HEK293 (cell line): Measurements from ENCODE around the gene WNT9B.

Source experiments
- CTCF ChIA-PET: fragments of 350-600 bp; formaldehyde crosslinking; extraction: SDS; loops from one replicate; lab custom pipeline; 2021; ENCODE audit warnings: antibody characterized with exemption; lab: Yijun Ruan, JAX
- POLR2A ChIA-PET: fragments of 300-600 bp; formaldehyde crosslinking; extraction: SDS; loops from one replicate; lab custom pipeline; 2020; ENCODE audit warnings: antibody characterized with exemption, inconsistent platforms; lab: Yijun Ruan, JAX
- H3K27ac ChIP-seq: fragments of 200-500 bp; sonication (Bioruptor generic); 2 replicates; pipeline ENCODE4 v1.5.1; 2014; ENCODE audit warnings: low read depth, low read length, control low read depth, inconsistent platforms; ENCODE audit errors: extremely low read depth
- H3K36me3 ChIP-seq, 2 experiments: fragments of 200-500 bp in 1 of 2; sonication (Bioruptor generic) in 1 of 2; 1 replicate in 1 of 2; 2 replicates in 1 of 2; pipeline ENCODE4 v1.5.1; 2014 to 2017; ENCODE audit warnings: inconsistent platforms in 2 of 2, low read length in 2 of 2; ENCODE audit not compliant: control insufficient read depth in 2 of 2, insufficient read depth in 1 of 2
- H3K4me1 ChIP-seq: fragments of 200-500 bp; sonication (Bioruptor generic); 2 replicates; pipeline ENCODE4 v1.5.1; 2014; ENCODE audit warnings: mild to moderate bottlenecking, low read length, inconsistent platforms; ENCODE audit not compliant: control insufficient read depth, insufficient read depth
- H3K4me3 ChIP-seq: 2 replicates; pipeline ENCODE4 v1.5.1; 2011; ENCODE audit warnings: low read depth, mild to moderate bottlenecking, control low read depth, low read length, moderate library complexity
- H3K9me3 ChIP-seq: fragments of 200-500 bp; sonication (Bioruptor generic); 2 replicates; pipeline ENCODE4 v1.5.1; 2014; ENCODE audit warnings: low read depth, low read length, inconsistent platforms; ENCODE audit not compliant: control insufficient read depth, insufficient read depth
- BCL11A ChIP-seq: fragments of 450-650 bp; formaldehyde crosslinking; IDR thresholded peaks from 2 replicates; pipeline ENCODE4 v1.5.1; 2016; ENCODE audit warnings: low read depth, missing biosample characterization, missing genetic modification characterization
- KLF16 ChIP-seq: fragments of 450-650 bp; formaldehyde crosslinking; IDR thresholded peaks from 2 replicates; pipeline ENCODE4 v1.5.1; 2017; ENCODE audit warnings: missing biosample characterization, missing genetic modification characterization
- KLF8 ChIP-seq: fragments of 450-650 bp; formaldehyde crosslinking; IDR thresholded peaks from 2 replicates; pipeline ENCODE4 v1.5.1; 2016; ENCODE audit warnings: missing biosample characterization, missing genetic modification characterization
- SCRT2 ChIP-seq: fragments of 450-650 bp; formaldehyde crosslinking; IDR thresholded peaks from 2 replicates; pipeline ENCODE4 v1.5.1; 2016; ENCODE audit warnings: missing biosample characterization, missing genetic modification characterization
- ZBTB17 ChIP-seq: fragments of 450-650 bp; formaldehyde crosslinking; IDR thresholded peaks from 2 replicates; pipeline ENCODE4 v1.5.1; 2016; ENCODE audit warnings: missing biosample characterization, missing genetic modification characterization
- ZNF121 ChIP-seq: fragments of 450-650 bp; formaldehyde crosslinking; IDR thresholded peaks from 2 replicates; pipeline ENCODE4 v1.5.1; 2016; ENCODE audit warnings: missing biosample characterization, missing genetic modification characterization
- ZNF148 ChIP-seq: fragments of 450-650 bp; formaldehyde crosslinking; IDR thresholded peaks from 2 replicates; pipeline ENCODE4 v1.5.0; 2017; ENCODE audit warnings: missing biosample characterization, missing genetic modification characterization, borderline replicate concordance
- ZNF157 ChIP-seq: fragments of 450-650 bp; formaldehyde crosslinking; IDR thresholded peaks from 2 replicates; pipeline ENCODE4 v1.5.1; 2016; ENCODE audit warnings: missing biosample characterization, missing genetic modification characterization
- ZNF24 ChIP-seq: fragments of 450-650 bp; formaldehyde crosslinking; IDR thresholded peaks from 2 replicates; pipeline ENCODE4 v1.5.1; 2016; ENCODE audit warnings: missing biosample characterization, missing genetic modification characterization
- ZNF391 ChIP-seq: fragments of 450-650 bp; formaldehyde crosslinking; IDR thresholded peaks from 2 replicates; pipeline ENCODE4 v1.5.1; 2016; ENCODE audit warnings: low read depth, missing biosample characterization, missing genetic modification characterization, borderline replicate concordance
- ZNF580 ChIP-seq: fragments of 450-650 bp; formaldehyde crosslinking; IDR thresholded peaks from 2 replicates; pipeline ENCODE4 v1.5.1; 2016; ENCODE audit warnings: missing biosample characterization, missing genetic modification characterization
- ZNF658 ChIP-seq: fragments of 450-650 bp; formaldehyde crosslinking; IDR thresholded peaks from 2 replicates; pipeline ENCODE4; 2016; ENCODE audit warnings: missing biosample characterization, missing genetic modification characterization
- ZNF692 ChIP-seq: fragments of 450-650 bp; formaldehyde crosslinking; IDR thresholded peaks from 2 replicates; pipeline ENCODE4 v1.5.1; 2016; ENCODE audit warnings: missing biosample characterization, missing genetic modification characterization
- TF ChIP-seq, protein P1 (sequence below): sonication (generic); formaldehyde crosslinking; IDR thresholded peaks from 2 replicates; pipeline ENCODE4 v1.8.1; 2022; ENCODE audit warnings: mild to moderate bottlenecking, moderate library complexity, missing genetic modification reagents

WNT9B gene

DNA sequence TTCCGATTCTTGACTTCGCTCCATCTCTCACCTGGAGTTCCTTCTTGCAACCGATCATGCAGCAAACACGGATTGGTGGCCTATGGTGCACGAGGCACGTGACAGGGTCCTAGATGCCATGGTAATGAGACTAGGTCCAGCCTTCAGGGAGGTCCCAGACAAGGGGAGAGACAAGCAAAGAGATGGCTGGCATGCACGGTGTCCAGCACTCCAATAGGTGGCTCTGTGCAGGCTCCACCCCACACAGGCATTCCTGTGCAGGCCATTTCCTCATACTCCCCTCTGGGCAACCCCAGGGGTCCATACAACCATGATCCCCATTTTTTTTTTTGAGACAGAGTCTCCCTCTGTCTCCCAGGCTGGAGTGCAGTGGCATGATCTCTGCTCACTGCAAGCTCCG, 31.3 kb downstream of the WNT9B start:
- Histone ChIP-seq H3K4me3 (no peak overlapping the region), H3K27ac (no peak overlapping the region), H3K9me3 (no peaks in the 10 kb centered on the region), H3K4me1 (no peaks in the 10 kb centered on the region), H3K36me3 (no peaks in the 10 kb centered on the region)
- no peak for TF ChIP-seq ZNF148 (tag by site-specific recombination)
- no peak for TF ChIP-seq ZNF157 (tag by site-specific recombination)
- TF ChIP-seq ZNF580 = no peak
- no peak for TF ChIP-seq BCL11A (tag by site-specific recombination)
- TF ChIP-seq ZBTB17 = no peak
- TF ChIP-seq KLF16 = no peak
- ChIA-PET POLR2A (no interaction called here), CTCF (no interaction called here)

- no peaks in the 10 kb centered on the region for H3K9me3 ChIP-seq
- TF ChIP-seq ZNF148 (tag by site-specific recombination) (no peak), ZNF24 (tag by site-specific recombination) (no peak), KLF8 (tag by site-specific recombination) (no peak), SCRT2 (no peak), ZNF391 (no peak), ZNF121 (tag by site-specific recombination) (no peak), ZNF692 (no peak), ZNF658 (tag by site-specific recombination) (no peak)
- TF ChIP-seq, protein P1, sequence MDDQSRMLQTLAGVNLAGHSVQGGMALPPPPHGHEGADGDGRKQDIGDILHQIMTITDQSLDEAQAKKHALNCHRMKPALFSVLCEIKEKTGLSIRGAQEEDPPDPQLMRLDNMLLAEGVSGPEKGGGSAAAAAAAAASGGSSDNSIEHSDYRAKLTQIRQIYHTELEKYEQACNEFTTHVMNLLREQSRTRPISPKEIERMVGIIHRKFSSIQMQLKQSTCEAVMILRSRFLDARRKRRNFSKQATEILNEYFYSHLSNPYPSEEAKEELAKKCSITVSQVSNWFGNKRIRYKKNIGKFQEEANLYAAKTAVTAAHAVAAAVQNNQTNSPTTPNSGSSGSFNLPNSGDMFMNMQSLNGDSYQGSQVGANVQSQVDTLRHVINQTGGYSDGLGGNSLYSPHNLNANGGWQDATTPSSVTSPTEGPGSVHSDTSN = no peak
- no peaks in the 10 kb centered on the region for H3K36me3 ChIP-seq
- H3K4me1 ChIP-seq = no peaks in the 10 kb centered on the region
- no peak overlapping the region for H3K27ac ChIP-seq
- H3K4me3 ChIP-seq = no peak overlapping the region
- ChIA-PET CTCF (interaction anchor here (0.7 kb wide), 1 partner anchor 22 kb away, joined by 3 read pairs; no protein-coding TSS in a partner anchor), POLR2A (no interaction called here)
Measured at GRCh38 chr17:46883871-46884520, 32.6 kb downstream of the WNT9B start.
